Measurements from ENCODE around the gene C16orf74. TPM values are rescaled to one million over a fixed set of nuclear protein-coding genes. Genes with fewer than 3 reads are reported as not detected.

The C16orf74 gene
- total RNA-seq, 1 donor from 2014 or later: 1.6 TPM

- peaks cover 8% of the 10 kb centered on the region for H3K4me1 Mint-ChIP-seq (ENCODE audit: low read depth)
- no peak overlapping the region for H3K27ac Mint-ChIP-seq (ENCODE audit: unreplicated experiment)
- H3K4me3 Mint-ChIP-seq (ENCODE audit: unreplicated experiment): no peak overlapping the region
- H3K36me3 Mint-ChIP-seq (ENCODE audit: low read depth): peaks cover 6% of the 10 kb centered on the region
- H3K9me3 Mint-ChIP-seq (ENCODE audit: low read depth): peaks cover 7% of the 10 kb centered on the region
- DNase-seq (ENCODE audit: low spot score): no peak
- TF ChIP-seq CTCF (IDR thresholded peaks at IDR 0.05): no peak
- peaks cover 21% of the 10 kb centered on the region for H3K27me3 Mint-ChIP-seq (ENCODE audit: low read depth)
Measured at GRCh38 chr16:85716022-85716679, 34.7 kb downstream of the C16orf74 start.

- DNase-seq (ENCODE audit: low spot score): no peak
- H3K36me3 Mint-ChIP-seq (ENCODE audit: low read depth): peaks cover 6% of the 10 kb centered on the region
- H3K27me3 Mint-ChIP-seq (ENCODE audit: low read depth): peaks cover 25% of the 10 kb centered on the region
- TF ChIP-seq CTCF (IDR thresholded peaks at IDR 0.05): no peak
- H3K27ac Mint-ChIP-seq (ENCODE audit: unreplicated experiment): no peak overlapping the region
- H3K4me1 Mint-ChIP-seq (ENCODE audit: low read depth): peaks cover 8% of the 10 kb centered on the region
- no peak overlapping the region for H3K4me3 Mint-ChIP-seq (ENCODE audit: unreplicated experiment)
- H3K9me3 Mint-ChIP-seq (ENCODE audit: low read depth): peaks cover 7% of the 10 kb centered on the region
Measured at GRCh38 chr16:85715169-85716021, 35.5 kb downstream of the C16orf74 start.

GRCh38 chr16:85712801-85713200 is 38.1 kb downstream of the C16orf74 start:
- peaks cover 6% of the 10 kb centered on the region for H3K36me3 Mint-ChIP-seq (ENCODE audit: low read depth)

GRCh38 chr16:85711982-85712587 is 38.8 kb downstream of the C16orf74 start:
- no peak for DNase-seq (ENCODE audit: low spot score)
- H3K4me3 Mint-ChIP-seq (ENCODE audit: unreplicated experiment): no peak overlapping the region
- peaks cover 24% of the 10 kb centered on the region for H3K27me3 Mint-ChIP-seq (ENCODE audit: low read depth)
- peaks cover 7% of the 10 kb centered on the region for H3K9me3 Mint-ChIP-seq (ENCODE audit: low read depth)
- H3K36me3 Mint-ChIP-seq (ENCODE audit: low read depth): peaks cover 6% of the 10 kb centered on the region
- no peak for TF ChIP-seq CTCF (IDR thresholded peaks at IDR 0.05)
- peaks cover 8% of the 10 kb centered on the region for H3K4me1 Mint-ChIP-seq (ENCODE audit: low read depth)
- no peak overlapping the region for H3K27ac Mint-ChIP-seq (ENCODE audit: unreplicated experiment)

More at GRCh38 chr16:85712801-85713200, 38.1 kb downstream of the C16orf74 start:
- peaks cover 7% of the 10 kb centered on the region for H3K9me3 Mint-ChIP-seq (ENCODE audit: low read depth)
- H3K27ac Mint-ChIP-seq (ENCODE audit: unreplicated experiment): no peak overlapping the region
- TF ChIP-seq CTCF (IDR thresholded peaks at IDR 0.05): no peak
- no peak overlapping the region for H3K4me3 Mint-ChIP-seq (ENCODE audit: unreplicated experiment)
- peaks cover 8% of the 10 kb centered on the region for H3K4me1 Mint-ChIP-seq (ENCODE audit: low read depth)
- DNase-seq (ENCODE audit: low spot score): no peak
- H3K27me3 Mint-ChIP-seq (ENCODE audit: low read depth): peaks cover 25% of the 10 kb centered on the region

GRCh38 chr16:85710732-85711131 is 40.2 kb downstream of the C16orf74 start:
- Mint-ChIP-seq H3K27me3 (ENCODE audit: low read depth) (peaks cover 20% of the 10 kb centered on the region), H3K4me3 (ENCODE audit: unreplicated experiment) (no peak overlapping the region)

More at GRCh38 chr16:85710732-85711131, 40.2 kb downstream of the C16orf74 start:
- Mint-ChIP-seq H3K27ac (ENCODE audit: unreplicated experiment) (no peak overlapping the region), H3K9me3 (ENCODE audit: low read depth) (peaks cover 7% of the 10 kb centered on the region), H3K36me3 (ENCODE audit: low read depth) (peaks cover 6% of the 10 kb centered on the region), H3K4me1 (ENCODE audit: low read depth) (peaks cover 5% of the 10 kb centered on the region)
- TF ChIP-seq CTCF (IDR thresholded peaks at IDR 0.05): no peak
- no peak for DNase-seq (ENCODE audit: low spot score)

All from chondrocyte (in vitro differentiated cells).